Fibroblast of skin of scalp (primary cell): ENCODE data around the gene GP1BB.
"Not testable (repeated sequence)": the region's sequence is repeated elsewhere in the genome, so short reads cannot be mapped to it uniquely, and the experiment has no call there.

ENCODE experiments used
- DNase-seq: peaks from one replicate; pipeline ENCODE4 v3.0.0-alpha.2; 2013

The GP1BB gene

DNA sequence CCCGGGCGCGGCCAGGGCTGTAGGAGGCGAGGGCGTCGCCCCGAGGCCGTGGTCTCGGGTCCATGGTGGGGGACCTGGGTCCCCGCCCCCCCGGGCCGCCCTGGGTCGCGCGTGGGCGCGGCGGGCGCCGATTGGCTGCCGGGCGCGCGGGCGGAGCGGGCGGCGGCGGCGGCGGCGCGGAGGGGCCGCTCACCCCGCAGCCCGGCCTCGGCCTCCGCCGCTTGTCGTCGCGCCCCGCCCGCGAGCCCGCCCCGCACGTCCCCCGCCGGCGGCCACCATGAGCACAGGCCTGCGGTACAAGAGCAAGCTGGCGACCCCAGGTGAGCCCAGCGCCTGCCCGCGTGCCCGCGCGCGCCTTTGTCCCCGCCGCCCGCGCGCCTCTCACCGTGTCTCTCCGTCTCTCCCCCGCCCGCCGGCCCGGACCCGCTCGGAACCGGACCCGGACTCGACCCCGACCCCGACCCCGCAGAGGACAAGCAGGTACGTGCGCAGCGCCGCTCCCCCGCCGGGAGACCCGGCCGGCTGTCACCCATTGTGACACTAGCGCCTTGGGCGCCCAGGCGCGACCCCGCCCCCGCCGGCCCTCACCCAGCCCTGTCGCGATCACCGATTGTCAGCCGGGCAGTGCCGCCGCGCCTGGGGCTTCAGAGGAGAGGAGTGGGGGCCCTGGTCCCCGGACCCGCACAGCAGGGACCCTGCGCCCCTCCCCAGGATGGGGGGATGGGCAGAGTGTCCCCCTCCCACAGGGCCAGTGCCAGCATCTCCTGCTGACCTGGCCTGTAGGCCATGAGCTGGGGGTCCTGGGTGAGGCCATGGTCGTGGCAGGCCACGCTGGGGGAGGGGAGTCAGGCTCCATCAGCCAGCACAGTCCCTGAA is 8.8 kb upstream of the GP1BB start, which contains the start of gene SEPTIN5:
SEPTIN5 (plus strand) TSS at position 192 of the 876 bp plus-strand sequence; CDS start at position 278, 86 bp downstream.
- DNase-seq: no peak

DNA sequence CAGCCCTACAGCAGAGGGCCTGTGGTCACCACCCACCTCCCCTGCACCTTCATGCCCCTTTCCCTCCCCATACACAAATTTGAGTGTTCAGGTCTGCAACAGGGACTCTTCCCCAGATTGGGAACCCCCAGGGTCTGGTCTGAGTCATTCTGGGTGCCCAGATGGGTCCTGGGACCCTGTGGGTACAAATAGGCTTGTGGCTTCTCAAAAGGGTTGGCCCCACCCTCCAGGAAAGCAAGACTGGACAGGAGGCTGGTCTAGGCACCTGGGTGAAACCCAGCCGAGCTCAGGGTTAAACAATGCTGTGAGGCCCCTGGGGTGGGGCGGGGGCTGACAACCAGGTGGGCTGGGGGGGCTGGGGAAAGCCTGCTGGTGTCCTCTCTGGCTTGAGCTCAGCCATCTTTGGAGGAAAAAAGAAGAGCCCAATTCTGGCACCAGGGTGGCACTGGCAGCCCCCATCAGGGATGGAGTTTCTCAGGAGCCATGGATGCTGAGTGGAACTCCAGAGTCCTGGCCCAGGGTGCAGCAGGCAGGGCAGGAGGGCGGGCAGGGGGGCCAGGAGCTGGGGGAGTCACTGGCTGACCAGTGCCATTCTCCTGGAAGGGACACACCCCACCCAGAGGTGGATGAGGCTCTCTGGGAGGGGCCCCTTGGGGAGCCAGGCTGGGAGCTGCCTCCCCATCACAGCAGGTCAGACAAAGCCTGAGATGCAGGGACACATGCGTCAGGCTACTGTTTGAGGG is 8.0 kb upstream of the GP1BB start:
- DNase-seq: no peak

DNA sequence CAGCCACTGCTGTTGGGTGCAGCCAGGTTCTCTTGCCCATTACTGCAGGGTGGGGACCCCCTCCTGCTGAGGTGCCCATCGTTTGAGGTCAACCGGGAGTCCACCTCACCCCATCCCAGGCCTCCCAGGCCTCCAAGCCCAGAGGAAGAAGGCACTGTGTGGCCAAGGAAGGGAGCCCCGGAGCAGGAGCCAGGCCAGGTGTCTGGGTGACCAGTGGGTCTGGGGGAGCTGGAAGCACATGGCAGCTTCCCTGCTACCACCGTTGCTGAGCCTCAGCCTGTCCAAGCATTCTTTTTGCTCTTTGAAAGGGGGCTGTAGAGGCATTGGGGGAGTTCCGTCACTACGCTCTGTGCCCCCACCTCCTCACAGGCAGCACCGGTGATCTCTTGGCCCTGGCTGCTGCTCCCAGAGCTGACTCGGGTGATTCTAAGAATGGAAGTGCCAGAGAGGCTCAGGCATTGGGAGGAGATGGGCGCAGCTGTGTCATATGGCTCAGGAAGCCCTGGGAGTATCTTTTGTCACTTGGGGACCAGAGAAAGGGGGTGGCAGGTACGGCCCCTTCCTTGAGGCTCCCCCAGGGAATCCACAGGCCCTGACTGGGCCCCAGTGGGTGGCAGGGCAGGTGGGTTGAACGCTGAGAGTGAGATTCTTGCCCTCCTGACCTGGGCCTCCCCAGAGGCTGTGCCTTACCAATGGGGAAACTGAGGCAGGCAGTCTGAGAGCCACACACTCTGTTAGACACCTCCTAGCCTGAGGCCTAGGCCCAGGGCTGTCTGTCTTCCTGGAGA is 7.1 kb upstream of the GP1BB start:
- DNase-seq: no peak

DNA sequence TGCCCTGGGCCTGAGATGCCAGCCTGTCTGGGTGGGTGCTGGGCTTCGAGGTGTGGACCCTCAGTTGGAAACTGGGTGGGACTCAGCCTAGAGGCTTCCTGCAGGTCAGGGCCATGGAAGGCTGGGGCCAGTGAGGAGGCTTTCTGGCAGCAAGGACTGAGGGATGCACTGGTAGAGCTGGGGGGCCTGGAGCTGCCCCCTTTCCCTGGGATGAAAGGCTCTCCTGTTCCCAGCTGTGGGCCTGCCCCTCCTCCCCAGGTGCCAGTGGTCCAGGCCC is 6.6 kb upstream of the GP1BB start:
- DNase-seq: no peak

DNA sequence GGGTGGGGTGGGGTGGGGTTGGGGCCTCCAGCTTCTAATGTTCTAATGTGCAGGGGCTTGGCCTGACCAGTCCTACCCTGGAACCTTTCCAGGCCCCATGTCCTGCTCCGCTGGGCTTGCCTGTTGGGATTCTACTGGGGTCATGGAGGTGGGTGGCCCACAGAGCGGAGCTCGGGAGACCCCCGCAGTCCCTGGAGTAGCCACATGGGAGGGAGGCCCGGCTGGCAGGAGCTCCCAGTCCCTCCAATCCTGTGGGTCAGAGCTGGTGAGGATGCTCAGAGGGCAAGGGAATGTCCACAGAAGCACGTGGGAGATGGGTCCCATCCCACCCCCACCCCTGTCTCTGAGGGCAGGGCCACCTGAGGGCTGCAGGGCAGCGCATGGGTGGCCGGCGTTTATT is 6.2 kb upstream of the GP1BB start:
- no peak for DNase-seq

DNA sequence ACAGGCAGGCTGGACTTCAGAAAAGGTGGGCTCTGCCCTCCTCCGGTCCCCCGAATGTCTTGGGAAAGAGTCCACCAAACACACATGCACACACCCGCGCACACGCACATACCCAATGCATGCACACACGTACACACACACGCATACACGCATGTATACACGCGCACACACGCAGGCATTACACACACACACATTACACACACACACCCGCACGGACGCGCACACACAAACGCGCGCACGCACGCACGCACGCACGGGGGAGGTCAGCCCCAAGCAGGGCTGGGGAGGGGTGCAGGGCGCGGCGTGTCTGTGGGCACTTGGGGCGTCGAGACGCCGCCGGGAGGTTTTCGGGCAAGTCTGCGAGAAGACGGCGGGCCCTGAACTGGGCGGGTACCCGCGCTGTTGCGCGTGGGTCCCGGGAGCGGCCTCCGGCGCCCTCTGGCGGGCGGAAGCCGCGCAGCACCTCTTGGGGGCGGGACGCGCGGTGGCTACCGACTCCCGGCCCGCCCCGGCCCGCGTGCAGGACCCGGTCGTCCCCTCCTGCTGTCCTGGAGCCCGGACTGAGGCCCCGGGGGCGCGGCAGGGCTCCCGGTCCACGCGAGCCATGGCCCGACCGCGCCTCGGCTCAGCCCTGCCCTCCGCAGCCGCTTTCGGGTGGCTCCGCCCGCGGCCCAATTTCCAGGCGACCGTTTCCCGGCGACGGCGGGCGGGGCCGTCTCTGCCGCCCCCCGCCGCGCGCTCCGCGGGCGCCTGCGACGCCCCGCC is 5.5 kb upstream of the GP1BB start:
- peak; percentile 72 for DNase-seq

DNA sequence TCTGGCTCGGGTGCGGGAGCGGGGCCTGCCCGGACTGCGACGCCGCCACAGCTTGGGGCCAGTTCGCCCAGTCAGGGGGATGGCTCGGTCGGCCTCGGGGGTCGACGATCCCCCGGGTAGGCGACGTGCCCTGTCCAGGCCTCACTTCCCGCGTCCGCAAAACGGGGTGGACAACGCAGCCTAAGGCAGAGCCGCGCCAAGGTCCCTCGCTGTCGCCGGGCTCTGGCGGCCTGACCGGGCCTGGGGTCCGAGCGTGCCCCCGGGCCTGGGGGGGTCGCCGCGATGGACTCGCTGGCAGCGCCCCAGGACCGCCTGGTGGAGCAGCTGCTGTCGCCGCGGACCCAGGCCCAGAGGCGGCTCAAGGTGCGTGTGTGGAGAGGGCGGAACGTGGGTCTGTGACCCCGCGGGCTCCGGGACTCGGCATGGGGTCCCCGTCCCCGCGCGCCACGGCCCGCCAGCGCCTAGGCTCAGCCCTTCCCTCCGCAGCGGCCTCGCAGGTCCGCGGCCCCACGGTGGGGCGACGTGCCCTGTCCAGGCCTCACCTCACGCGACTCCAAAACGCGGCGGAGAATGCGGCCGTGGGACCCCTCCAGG is 4.8 kb upstream of the GP1BB start:
- no peak for DNase-seq

DNA sequence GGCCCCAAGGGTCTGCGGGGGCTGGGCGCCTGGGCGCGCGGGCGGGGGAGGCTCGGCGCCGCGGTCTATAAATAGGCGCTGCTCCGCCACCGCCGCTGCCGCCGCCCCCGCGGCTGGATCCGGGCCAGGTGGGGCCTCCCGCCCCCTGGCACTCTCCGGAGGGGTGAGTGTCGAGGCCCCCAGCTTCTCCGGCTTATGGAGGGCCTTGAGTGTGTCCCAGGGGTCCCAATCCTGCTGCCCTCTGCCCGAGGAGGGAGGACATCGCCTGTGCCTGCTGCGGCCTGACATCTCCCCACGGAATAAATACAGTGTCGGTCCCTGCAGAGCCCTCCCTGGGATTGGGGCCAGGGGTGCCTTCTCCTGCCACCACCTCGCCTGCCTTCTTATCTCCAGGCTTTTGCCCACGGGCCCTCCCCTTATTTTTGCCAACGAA is 4.3 kb upstream of the GP1BB start:
- DNase-seq: no peak

DNA sequence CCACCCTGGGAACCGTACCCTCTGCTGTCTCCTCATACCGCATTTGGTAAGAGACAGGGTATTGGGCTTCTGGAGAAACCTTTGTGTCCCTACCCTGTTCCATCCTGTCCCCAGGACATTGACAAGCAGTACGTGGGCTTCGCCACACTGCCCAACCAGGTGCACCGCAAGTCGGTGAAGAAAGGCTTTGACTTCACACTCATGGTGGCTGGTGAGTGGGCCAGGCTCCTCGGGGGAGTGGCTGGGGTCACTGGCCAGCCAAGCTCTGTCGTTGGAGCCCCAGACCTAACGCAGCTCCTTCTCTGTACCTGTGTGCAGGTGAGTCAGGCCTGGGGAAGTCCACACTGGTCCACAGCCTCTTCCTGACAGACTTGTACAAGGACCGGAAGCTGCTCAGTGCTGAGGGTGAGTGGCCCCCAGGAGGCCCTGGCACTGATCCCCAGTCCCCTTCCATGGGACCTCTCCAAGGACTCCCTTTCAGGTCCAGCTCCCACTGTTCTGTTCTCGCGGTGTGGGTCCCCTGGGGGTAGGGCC is 3.8 kb upstream of the GP1BB start:
- no peak for DNase-seq

DNA sequence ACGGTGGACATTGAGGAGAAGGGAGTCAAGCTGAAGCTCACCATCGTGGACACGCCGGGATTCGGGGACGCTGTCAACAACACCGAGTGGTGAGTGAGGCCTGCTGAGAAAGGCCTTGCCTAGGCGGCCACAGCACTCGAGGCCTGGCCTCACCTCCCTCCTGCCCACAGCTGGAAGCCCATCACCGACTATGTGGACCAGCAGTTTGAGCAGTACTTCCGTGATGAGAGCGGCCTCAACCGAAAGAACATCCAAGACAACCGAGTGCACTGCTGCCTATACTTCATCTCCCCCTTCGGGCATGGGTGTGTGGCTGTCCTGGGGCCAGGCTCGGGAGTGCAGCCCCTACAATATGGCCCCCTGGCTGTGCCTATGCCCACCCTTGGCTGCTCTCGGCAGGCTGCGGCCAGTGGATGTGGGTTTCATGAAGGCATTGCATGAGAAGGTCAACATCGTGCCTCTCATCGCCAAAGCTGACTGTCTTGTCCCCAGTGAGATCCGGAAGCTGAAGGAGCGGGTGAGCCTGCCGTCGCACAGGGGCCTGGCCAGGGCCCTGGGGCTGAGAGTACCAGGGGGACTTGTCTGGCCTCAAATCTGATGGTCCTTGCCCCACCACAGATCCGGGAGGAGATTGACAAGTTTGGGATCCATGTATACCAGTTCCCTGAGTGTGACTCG is 3.0 kb upstream of the GP1BB start:
- DNase-seq: no peak

DNA sequence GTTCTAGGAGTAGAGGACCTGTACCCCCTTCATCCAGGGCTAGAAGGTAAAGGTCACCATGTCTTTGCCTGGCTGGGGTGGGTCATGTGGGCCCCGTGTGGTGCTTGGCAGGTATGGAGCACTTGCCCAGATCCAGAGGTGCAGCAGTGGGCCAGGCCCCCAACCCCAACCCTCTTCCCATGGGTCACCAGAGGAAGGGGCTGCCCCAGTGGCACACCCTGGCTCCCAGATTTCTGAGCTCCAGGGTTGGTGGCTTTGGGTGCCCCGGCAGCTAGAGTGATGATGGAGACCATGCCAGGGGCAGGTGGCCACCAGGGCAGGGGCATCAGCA is 2.4 kb upstream of the GP1BB start:
- DNase-seq: no peak

DNA sequence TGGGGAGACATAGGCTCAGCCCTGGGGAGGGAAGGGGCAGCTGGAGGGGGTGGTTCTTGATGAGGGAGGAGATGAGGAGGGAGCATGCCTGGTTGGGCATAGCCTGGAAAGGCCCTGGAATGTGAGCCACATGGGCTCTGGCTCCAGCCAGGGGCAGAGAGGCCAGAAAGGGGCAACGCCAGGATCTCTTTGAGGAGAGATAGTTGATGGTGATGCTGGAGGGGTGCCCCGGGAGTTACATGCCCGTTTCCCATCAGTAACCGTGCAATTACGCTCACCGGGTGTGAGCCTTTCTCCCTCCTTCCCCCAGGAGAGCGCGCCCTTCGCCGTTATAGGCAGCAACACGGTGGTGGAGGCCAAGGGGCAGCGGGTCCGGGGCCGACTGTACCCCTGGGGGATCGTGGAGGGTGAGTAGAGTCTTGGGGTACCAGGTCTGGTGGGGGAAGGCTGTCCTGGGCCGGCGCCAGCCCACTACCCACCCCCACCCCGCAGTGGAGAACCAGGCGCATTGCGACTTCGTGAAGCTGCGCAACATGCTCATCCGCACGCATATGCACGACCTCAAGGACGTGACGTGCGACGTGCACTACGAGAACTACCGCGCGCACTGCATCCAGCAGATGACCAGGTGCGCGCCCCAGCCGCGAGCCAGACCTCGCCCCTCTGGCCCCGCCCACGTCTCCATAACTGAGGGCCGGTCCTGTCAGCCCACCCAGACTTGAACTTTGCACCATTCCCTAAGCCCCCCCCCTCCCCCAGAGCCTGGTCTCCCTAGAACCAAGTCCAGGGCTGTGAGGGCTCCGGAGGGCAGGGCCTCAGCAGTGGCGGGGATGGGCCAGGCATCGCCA is 1.8 kb upstream of the GP1BB start:
- no peak for DNase-seq

DNA sequence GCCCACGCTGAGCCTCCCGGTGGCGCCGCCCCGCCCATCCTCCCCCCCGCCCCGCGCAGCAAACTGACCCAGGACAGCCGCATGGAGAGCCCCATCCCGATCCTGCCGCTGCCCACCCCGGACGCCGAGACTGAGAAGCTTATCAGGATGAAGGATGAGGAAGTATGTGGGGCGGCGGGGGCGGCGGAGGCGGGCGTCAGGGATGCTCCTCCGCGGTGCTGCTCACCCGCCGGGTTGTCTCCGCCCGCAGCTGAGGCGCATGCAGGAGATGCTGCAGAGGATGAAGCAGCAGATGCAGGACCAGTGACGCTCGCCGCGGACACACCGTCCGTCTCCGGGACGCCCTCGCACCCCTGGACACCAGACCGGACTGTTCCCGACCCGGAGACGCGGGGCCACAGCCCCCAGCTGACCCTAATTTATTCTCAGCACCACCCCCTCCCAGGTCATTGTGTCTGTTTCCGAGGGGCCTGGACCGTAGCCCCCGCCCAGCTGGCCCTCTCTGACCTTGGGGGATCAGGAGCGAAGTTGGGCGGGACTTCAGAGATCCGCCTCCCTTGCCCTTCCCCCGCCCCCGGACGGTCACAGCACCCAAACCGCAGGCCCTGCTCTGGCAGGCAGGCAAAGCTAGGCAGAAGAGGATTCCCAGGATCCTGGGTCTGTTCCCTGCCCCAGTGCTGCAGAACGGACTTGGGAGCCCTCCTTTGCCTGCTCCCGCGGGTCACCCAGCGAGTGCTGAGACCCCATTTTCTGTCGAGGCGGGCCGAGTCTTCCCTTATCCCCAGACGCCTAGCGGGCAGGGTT is 959 bp upstream of the GP1BB start:
- DNase-seq: no peak

DNA sequence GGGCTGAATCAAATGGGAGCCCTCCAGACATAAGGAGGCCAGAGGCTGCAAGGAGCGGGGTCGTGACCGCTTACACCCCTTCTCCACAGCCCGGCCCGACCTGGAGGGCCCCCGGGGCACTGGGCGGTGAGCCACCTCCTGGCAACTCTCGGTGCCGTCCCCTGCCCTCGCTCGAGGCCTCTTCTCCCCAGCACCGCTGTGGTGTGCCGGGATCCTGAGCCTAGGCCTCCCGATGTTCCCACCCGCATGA is 432 bp upstream of the GP1BB start:
- DNase-seq: no peak

DNA sequence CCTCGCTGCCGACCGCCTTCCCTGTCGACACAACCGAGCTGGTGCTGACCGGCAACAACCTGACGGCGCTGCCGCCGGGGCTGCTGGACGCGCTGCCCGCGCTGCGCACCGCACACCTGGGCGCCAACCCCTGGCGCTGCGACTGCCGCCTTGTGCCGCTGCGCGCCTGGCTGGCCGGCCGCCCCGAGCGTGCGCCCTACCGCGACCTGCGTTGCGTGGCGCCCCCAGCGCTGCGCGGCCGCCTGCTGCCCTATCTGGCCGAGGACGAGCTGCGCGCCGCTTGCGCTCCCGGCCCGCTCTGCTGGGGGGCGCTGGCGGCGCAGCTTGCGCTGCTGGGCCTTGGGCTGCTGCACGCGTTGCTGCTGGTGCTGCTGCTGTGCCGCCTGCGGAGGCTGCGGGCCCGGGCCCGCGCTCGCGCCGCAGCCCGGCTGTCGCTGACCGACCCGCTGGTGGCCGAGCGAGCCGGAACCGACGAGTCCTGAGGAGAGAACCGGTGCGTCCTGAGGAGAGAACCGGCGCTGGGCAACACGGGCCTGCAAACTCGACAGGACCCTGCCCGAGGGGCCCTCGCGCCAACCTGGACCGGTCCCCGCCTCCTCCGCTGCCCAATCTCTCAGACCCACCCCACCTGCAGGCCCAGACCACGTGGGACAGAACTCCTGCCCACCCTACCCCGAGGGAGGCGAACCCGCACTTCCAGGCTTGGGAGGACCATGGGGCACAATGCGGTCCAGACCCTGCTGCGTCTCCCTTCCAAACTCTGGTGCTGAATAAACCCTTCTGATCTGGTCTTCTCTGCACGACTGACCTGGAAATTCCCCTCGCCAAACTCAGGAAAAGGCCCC is 866 bp downstream of the GP1BB start:
- DNase-seq: no peak

DNA sequence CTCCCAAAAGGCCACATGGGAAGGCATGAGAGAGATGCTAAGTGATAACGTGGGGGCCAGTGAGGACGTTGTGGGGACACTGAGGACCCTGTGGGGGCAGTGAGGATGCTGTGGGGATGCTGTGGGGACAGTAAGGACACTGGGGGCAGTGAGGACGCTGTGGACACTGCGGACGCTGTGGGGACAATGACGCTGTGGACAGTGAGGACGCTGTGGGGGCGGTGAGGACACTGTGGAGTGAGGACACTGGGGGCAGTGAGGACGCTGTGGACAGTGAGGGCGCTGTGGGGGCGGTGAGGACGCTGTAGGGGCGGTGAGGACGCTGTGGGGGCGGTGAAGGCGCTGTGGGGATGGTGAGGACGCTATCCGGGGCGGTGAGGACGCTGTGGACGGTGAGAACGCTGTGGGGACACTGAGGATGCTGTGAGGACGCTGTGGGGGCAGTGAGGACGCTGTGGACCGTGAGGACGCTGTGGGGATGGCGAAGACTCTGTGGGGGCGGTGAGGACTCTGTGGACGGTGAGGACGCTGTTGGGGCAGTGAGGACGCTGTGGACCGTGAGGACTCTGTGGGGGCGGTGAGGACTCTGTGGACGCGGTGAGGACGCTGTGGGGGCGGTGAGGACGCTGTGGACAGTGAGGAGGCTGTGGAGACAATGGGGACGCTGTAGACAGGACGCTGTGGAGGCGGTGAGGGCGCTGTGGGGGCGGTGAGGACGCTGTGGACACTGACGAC is 1.8 kb downstream of the GP1BB start:
- no peak for DNase-seq

DNA sequence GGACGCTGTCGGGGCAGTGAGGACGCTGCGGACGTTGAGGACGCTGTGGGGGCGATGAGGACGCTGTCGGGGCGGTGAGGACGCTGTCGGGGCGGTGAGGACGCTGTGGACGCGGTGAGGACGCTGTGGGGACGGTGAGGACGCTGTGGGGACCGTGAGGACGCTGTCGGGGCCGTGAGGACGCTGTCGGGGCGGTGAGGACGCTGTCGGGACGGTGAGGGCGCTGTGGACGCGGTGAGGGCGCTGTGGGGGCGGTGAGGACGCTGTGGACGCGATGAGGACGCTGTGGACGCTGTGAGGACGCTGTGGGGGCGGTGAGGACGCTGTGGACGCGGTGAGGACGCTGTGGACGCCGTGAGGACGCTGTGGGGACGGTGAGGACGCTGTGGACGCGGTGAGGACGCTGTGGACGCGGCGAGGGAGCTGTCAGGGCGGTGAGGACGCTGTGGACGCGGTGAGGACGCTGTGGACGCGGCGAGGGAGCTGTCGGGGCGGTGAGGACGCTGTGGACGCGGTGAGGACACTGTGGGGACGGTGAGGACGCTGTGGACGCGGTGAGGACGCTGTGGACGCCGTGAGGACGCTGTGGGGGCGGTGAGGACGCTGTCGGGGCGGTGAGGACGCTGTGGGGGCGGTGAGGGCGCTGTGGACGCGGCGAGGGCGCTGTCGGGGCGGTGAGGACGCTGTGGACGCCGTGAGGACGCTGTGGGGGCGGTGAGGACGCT is 2.9 kb downstream of the GP1BB start:
- not testable (repeated sequence) for DNase-seq
